GM15510 (cell line): ENCODE data around the gene KIAA1328.

Source experiments
- POLR2A ChIP-seq: IDR thresholded peaks from 3 replicates; pipeline ENCODE4 v1.6.1; 2011; ENCODE audit warnings: borderline replicate concordance; ENCODE audit not compliant: insufficient read length; ENCODE audit errors: extremely low read depth

Gene KIAA1328

DNA sequence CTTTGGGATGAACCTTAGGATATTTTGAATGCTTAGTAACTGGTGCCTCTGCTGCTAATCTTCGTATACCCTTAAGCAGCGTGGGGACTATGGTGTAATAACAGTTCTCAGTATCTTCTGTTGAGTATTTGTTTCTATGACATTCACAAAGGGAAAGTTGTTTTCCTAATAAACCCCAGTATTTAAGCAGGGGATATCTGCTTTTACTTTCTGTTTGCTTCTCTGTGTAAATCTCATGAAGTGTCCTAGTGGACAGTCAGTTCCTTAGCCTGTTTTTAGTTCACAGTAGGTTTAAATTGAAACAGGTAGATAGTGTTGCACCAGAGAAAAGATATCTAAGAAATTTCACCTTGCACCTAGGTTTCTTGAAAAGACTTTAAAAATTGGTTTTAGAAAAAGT is 14.9 kb downstream of the KIAA1328 start:
- no peak for TF ChIP-seq POLR2A

DNA sequence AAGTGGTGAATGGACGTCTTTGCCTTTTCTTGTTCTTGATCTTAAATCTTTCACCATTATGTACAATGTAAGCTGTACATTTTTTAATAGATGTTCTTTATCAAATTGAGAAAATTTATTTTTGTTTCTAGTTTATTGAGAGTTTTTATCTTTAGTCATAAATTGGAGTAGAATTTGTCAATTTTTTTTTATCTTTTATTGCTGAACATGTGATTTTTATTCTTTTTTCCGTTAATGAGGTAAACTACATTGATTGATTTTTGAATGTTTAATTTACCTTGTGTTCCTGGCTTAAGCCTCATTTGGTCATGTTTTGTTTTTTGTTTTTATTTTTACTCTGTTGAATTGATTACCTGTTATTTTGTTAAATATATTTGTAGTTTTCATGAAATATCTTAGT is 19.7 kb downstream of the KIAA1328 start:
- no peak for TF ChIP-seq POLR2A

DNA sequence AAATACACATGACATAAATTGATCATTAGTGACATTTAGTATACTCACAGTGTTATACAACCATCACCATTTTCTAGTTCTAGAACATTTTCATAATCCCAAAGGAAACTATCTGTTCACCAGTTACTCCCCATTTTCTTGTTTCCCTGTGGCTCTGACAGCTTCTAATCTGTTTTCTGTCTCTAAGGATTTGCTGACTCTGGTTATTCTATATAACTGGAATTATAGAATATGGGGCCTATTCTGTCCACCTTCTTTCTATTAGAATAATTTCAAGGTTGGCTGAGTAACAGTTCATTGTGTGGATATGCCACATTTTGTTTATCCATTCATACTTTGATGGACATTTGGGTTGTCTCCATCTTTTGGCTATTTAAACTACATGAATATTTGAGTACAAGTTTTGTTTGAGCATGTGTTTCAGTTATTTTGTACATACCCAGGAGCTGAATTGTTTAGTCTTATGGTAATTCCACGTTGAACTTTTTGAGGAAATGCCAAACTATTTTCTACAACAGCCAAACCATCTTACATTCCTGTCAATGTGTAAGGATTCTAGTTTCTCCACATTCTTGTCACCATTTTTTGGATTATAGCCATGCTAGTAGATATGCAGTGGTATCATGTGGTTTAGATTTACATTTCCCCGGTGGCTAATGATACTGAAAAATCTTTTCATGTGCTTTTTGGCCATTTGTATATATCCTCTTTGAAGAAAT is 20.5 kb downstream of the KIAA1328 start:
- TF ChIP-seq POLR2A, result no peak

DNA sequence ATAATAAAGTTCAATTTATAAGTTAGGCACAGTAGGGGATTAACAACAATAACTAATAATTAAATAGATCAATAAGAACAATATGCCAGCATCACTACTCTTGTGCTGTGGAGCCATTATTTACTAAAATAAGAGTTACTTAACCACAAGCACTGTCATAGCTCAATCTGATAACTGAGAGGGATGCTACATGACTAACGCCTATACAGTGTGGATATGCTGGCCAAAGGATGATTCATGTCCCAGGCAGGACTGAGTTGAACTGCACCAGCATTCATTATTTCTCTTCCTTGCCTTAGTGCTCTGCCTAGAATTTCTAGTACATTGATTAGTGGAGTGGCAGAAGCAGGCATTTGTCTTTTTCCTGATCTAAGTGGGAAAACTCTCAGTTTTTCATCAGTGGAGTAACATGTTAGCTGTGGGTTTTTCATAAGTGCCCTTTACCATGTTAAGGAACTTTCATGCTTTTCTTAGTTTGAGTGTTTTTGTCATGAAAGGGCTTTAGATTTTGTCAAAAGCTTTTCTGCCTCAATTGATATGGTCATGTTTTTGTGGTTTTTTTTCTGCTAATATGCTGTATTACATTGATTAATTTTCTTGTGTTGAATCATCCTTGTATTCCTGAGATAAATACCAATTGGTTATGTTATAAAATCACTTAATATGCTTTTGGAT is 21.7 kb downstream of the KIAA1328 start:
- TF ChIP-seq POLR2A, result no peak

DNA sequence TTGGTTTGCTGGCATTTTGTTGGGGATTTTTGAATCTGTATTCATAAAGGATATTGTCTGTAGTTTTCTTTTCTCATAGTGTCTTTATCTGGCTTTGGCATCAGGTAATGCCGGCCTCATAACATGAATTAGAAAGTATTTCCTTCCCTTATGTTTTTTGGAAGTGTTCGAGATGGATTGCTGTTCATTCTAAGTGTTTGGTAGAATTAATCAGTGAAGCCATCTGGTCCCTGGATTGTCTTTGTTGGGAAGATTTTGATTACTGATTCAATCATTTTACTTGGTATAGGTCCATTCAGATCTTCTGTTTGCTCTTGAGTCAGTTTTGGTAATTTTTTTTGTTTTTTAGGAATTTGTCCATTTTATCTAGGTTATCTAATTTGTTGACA is 22.3 kb downstream of the KIAA1328 start:
- no peak for TF ChIP-seq POLR2A

DNA sequence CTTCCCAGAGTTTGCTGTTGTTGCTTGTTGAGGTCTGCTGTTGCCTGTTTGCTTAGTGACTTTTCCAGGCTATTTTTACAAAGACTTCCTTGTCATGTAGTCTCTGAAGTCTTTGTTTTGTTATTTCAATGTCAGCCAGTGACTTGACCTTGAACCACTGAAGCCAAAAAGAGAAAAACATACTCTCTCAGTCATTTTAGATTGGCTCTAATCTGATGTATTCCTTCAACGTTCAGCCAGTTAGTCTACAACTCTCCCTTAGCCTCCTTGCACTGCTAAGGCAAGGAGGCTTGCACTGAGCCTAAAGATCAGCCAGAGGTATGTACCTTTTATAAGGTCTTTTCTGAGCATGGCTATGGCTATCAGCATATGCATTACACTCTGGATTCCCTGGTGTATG is 27.9 kb downstream of the KIAA1328 start:
- TF ChIP-seq POLR2A, result no peak

DNA sequence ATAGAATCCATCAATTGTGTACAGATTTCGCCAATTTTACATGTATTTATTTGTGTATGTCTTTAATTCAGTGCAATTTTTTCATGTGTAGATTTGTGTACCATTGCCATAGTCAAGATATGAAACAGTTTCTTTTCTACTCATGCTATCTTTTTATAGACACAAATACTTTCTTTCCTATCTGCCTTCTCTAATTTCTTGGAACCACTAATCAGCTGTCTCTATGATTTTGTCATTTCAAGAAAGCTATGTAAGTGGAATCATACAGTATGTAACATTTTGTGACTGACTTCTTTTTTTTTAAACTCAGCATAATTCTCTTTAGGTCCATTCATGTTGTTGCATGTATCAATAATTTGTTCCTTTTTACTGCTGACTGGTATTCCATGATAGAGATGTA is 33.3 kb downstream of the KIAA1328 start:
- no peak for TF ChIP-seq POLR2A

DNA sequence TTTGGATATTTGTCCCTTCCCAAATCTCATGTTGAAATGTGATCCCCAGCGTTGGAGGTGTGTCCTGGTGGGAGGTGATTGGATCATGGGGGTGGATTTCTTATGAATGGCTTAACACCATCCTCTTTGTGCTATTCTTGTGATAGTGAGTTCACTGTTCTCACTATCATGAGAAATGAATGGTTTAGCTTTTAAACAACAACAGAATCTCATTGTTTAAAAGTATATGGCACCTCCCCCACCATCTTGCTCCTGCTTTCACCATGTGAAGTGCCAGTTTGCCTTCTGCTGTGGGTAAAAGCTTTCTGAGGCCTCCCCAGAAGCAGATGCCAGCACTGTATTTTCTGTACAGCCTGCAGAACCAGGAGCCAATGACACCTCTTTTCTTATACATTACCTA is 38.1 kb downstream of the KIAA1328 start:
- no peak for TF ChIP-seq POLR2A

DNA sequence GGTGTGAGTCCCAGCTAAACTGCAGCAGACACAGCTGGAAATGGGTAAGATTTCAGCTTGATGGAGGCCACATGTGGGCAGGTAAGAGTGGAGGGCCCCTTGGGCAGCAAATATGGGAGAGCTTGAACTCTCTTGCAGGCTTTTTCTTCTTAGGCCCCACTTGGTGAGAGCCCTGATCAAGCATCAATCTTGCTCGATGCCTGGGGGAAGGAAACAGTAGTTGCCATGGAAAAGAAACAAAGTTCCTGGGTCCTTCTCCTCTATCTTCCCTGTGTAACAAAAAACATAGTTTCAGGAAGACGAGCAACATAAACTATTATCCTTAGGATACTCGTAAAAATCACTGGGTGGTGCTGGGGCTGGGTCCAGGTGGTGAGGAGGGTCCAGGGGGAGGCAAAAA is 42.9 kb downstream of the KIAA1328 start:
- no peak for TF ChIP-seq POLR2A

DNA sequence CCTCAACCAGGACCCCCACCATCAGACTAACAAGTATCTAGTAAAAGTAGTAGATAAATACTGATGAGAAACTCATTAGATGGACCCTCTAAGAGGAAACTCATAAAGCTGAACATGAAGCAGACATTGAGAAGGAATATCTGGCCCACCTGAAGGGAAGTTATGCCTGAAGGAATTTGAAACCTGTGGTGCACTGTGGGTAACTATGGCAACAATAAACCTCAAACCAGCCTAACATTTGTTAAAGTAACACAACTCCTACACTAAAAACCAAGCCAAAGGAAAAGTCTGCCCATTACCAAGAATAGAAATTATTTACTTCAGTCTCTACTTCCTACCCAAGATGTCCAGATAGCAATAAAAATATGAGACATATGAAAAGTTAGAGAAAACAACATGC is 43.4 kb downstream of the KIAA1328 start:
- TF ChIP-seq POLR2A, result no peak

DNA sequence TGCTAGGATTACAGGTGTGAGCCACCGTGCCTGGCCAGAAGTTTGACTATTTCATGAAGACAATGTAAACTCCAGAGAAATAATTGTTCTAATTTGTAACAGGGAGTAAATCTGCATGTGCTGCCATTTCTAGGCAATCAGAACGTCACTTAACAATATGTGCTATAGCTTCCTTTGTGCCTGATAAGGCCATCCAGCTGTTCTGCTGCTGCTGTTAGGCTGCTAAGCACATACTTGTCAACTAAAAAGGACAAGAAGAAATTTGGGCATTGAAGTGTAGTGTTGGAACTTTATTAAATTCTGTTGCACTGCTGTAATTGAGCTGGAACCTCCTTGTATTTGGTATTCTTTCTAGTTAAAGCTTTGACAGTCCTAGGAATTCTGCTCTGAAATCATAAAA is 57.1 kb downstream of the KIAA1328 start:
- TF ChIP-seq POLR2A, result no peak

DNA sequence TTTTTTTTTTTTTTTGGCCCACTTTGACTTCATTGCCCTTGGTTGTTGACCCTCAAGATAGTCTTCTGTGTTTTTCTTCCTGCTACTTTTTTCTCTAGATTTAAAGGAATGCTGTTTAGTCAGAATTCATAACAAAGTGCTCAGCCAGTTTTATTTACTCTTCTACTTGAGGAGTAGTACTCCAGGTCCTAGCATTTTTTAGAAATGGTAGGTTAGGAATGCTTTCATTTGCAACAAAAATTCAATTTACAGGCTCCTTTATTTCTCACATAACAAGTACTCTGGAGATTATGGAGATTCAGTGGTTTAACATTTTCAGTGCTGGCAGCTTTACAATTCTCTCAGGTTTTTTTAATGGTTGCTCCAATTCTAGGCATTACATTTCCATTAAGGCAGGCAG is 58.2 kb downstream of the KIAA1328 start:
- TF ChIP-seq POLR2A, result no peak

DNA sequence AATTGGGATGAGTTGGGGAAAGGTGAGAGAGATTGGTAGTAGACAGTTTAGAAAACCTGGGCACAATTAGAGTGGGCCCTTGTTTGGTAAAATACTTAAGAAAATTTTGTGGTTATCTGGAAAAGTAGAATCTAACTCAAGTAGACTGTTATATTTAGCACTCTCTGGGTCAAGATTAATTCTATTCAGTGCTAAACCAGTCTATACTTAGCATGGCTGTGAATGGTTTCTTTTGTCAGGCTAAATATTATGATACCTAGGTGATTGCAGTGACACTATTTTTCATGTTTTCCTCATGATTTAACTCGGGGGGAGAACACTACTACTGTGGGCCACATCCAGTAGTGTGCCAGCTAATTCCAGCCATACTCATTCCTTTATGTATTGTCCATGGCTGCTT is 58.9 kb downstream of the KIAA1328 start:
- no peak for TF ChIP-seq POLR2A

DNA sequence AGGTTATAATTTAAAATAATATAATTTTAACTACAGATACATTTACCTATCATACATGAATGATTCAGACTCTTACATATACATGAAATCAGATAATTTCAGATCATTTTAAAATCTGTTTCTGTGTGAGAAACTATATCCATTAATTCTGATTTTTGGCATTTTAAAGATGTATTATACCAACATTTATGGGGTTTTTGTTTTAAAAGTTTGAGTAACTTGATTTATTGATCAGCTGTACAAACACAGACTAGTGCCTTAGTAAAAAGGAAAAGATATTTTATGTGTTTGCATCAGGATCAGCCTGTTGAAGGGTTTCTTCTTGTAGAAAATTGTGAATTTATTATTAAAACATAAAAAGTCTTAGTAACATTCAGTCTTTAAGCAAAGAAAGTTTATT is 59.9 kb downstream of the KIAA1328 start:
- no peak for TF ChIP-seq POLR2A

DNA sequence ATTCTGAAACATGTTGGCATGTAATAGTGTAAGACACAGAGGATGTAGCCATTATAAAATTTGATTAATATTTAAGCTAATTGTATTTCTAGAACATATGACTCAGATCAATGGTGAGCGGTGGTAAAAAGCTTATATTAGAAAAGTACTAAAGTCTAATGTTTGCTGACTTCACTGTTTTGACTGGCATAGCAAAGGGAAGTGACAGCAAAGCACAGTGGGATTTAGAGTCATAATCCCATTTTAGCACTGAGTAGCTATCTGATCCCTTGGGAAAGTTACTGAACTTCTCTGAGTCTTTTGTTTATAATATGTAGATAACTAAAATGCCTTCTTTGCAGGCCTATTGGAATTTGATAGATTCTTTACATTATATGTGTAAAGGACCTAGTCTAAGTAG is 60.4 kb downstream of the KIAA1328 start:
- TF ChIP-seq POLR2A, result no peak

DNA sequence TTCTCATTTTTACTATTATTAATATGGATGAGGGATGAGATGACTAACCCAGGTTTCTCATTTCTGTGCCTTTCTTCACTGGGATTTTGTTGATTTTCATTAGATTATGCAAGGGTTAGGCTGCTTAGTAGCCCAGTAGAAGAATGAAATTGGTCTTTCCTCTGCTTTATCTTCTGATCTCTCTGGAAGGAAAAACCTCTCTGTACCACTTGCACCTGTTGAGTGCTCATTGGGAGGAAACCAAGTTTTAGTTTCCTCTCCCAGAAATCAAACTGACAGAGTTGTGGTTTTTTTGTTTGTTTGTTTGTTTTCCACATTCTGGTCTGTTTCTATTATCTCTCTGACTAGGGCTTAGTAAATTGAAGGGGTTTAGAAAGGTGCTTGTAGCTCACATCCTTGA is 60.8 kb downstream of the KIAA1328 start:
- no peak for TF ChIP-seq POLR2A

DNA sequence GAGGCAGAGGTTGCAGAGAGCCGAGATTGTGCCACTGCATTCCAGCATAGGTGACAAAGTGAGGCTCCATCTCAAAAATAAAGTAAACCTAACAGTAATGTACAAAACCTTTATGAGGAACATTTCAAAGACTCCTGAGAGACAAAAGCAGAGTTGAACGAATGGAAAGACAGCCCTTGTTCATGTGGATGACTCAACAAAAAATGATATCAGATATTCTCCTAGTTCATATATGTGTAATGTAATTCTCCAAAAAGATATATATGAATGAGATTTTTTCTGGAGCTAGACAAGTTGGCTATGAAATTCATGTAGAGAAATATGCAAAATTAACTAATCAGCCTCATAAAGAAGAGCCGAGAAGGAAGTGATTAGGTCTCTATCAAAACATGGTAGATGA is 61.7 kb downstream of the KIAA1328 start:
- no peak for TF ChIP-seq POLR2A

DNA sequence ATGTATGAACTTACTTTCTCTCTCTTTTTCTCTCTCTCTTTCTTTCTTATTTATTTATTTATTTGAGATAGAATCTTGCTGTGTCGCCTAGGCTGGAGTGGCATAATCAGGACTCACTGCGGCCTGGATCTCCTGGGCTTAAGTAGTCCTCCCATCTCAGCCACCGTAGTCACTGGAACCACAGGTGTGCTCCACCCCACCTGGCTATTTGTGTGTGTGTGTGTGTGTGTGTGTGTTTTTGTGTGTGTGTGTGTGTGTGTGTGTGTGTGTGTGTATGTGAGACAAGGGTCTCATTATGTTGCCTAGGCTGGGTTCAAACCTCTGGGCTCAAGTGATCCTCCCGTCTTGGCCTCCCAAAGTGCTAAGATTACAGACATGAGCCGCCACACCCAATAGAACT is 64.3 kb downstream of the KIAA1328 start:
- no peak for TF ChIP-seq POLR2A

DNA sequence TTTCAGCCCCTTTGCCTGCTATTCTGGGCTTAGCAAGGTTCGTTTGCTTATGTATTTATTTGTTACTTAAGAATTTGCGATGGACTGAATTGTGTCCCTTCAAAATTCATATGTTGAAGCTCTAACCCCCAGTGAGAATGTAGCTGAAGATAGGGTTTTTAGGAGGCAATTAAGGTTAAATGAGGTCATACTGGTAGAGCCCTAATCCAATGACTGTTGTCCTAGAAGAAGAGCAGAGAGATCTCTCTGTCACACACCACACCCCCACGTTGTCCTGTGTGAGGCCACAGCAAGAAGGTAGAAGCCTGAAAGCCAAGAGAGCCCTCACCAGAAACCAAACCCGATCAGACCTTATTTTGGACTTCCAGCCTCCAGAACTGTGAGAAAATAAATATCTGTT is 66.7 kb downstream of the KIAA1328 start:
- TF ChIP-seq POLR2A, result no peak
